ENCODE data around the gene UBE2J1.

- TF ChIP-seq CTCF (IDR thresholded peaks at IDR 0.05) (peak; percentile 78 to 93 (median 88)), POLR2A (IDR thresholded peaks at IDR 0.05) (no peak)
Observed at GRCh38 chr6:89371849-89372505, 19.5 kb upstream of the UBE2J1 start.

Data from tibial nerve (tissue), 3 donors.